ENCODE measurements around the gene NLE1.

GRCh38 chr17:35183332-35183731, 41.2 kb upstream of the NLE1 start:
- TF ChIP-seq, protein P1, sequence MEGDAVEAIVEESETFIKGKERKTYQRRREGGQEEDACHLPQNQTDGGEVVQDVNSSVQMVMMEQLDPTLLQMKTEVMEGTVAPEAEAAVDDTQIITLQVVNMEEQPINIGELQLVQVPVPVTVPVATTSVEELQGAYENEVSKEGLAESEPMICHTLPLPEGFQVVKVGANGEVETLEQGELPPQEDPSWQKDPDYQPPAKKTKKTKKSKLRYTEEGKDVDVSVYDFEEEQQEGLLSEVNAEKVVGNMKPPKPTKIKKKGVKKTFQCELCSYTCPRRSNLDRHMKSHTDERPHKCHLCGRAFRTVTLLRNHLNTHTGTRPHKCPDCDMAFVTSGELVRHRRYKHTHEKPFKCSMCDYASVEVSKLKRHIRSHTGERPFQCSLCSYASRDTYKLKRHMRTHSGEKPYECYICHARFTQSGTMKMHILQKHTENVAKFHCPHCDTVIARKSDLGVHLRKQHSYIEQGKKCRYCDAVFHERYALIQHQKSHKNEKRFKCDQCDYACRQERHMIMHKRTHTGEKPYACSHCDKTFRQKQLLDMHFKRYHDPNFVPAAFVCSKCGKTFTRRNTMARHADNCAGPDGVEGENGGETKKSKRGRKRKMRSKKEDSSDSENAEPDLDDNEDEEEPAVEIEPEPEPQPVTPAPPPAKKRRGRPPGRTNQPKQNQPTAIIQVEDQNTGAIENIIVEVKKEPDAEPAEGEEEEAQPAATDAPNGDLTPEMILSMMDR (IDR thresholded peaks at IDR 0.05): no peak
- no peak for TF ChIP-seq POLR2A (IDR thresholded peaks at IDR 0.05)

Measured in right lobe of liver (tissue), 4 donors.